ENCODE data around the gene HERC3.

Gene HERC3

DNA sequence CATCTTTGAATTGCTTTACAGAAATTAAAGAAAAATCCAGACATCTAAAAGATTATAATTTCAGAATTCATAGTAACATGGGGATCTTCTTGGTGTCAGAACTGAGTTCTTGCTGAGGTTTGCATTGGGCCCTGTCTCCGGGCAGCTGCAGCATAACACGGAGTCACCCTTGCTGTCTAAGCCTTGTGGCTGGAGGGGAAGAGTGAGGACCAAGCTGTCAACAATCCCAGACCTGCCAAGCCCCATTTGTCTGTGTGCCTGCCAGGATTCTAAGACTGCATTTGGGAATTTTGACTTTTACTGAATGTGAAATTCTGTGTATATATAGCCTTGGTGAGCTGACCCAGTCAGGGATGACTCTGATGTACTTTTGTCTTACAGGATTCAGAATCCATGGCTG lies 130.5 kb downstream of the HERC3 start:
- no peak for DNase-seq

DNA sequence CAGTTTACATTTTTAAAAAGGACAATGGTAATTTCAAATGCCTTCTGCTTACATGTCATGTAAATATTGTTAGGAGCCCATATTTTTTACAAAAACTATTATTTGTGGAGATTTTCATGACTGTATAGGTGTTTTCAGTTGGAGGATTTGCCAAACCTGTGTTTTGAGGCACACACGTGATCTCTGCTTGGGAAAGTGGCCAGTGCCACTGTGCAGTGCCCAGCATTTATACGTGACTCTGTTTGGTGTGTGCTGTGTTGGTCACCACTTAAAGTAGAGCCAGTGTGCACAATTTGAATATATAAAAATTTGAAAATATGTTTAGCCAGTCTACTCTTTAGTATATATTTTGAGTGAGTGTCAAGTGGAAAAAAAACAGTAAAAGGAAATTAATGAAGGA lies 132.1 kb downstream of the HERC3 start:
- DNase-seq: no peak

DNA sequence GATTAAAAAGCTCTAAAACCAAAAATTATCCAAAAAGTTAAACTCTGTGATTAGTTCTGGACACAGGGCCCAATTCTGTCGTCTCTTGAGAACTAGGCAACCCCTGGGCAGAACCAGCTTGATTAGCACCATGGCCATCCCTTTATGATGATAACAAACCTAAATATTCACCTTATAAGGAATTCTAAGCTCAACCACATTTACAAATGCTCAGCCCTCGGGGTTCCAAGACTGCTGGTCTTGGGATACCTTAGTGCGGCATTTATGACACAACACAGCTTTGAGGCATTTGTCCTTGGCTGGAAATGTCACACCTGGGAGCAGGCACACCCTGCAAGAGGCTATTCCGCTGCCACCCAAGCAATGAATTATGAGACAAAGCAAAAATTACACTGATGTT lies 132.9 kb downstream of the HERC3 start:
- DNase-seq: no peak

DNA sequence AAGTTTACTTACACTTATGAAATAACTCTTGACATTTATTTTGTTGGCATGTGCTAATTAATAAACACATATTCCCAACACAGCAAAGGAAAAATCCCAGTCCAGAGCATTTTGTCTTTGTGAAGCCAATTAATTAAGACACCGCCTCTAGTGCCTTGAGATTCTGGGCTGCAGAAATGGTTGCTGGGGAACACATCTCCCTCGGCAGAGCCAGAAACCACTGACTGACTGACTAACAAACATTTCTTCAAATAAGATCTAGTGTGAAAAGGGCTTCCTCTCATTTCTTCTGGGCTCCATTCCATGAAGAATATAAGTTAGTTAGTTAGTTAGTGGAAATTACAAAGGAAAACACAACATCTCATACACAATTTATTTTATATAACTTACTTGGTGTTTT lies 133.7 kb downstream of the HERC3 start:
- no peak for DNase-seq

DNA sequence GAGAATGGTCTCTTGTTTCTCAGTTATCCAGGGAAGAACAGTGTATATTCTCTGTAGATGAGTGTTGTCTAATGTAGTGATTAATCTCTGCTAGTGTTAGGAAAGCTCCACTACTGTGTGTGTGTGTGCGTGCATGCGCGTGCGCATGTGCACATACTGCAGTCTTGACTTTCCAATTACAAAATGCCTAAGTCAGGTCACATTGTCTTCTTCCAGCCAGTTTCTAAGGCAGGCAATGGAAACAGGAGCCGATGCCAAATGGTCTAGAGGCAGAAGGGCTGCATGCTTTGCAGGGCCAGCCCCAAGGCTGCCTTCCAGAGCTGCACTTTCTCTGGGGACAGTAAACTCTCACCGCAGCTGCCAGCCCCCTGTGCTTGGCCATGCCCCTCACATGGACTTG lies 135.9 kb downstream of the HERC3 start:
- DNase-seq: no peak

DNA sequence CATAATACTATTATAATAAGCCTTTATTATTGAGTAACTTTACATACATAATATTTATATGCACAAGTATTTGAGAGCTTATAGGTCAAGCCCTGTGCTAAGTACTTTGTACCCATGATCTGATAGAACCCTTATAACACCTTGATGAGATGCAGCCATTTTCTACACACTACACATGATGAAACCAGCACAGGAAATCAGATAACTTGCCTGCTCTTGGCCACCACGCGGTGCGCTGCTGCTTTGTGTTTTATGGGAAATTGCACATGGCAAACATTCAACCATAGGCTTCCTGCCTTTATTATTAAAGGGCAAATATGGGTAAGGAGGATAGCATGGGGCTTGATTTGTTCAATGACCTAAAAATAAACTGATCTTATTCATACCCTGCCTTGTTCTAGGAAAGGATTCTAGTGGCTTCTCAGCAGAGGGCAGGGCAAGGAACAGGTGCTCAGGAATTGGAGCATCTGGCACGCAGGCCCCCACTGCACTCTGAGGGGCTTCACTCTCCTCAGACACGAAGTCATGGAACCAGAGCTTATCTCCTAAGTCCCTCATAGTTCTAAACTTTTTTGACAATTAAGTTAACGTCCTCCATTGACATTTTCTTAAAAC lies 137.0 kb downstream of the HERC3 start:
- DNase-seq: no peak

DNA sequence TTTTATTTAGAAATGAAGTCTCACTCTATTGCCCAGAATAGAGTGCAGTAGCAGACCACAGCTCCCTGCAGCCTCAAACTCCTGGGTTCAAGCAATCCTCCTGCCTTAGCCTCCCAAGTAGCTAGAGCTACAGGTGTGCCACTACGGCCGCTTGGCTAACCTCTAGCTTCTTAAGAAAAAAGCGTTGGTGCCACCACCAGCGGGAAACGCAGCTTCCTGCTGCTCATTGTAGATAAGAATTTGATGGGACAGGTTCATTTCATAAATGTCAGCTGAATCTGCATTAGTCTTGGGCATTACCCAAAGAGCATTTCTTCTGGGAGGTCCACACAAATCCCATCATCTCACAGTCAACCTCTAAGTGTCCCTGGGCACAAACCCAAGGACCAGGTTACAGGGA lies 138.5 kb downstream of the HERC3 start:
- DNase-seq: no peak

DNA sequence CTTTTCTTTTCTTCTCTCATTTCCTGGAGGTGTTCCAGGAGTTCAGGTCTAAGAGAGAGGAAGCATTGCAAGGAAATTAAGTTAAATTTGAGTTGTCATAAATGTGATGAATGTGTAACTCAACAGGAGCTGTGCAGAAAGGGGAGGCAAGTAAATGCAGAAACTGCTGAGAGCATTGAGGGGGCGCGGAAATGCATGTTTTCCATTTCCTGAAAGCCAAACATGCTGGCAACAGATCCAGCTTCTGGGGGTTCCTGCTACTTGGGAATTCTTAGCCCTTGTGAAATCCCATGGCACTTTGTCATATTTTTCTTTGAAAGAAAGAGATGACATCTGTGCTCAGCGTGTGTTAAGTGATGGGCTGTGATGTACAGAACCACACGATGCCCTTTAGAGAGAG lies 139.1 kb downstream of the HERC3 start:
- no peak for DNase-seq

DNA sequence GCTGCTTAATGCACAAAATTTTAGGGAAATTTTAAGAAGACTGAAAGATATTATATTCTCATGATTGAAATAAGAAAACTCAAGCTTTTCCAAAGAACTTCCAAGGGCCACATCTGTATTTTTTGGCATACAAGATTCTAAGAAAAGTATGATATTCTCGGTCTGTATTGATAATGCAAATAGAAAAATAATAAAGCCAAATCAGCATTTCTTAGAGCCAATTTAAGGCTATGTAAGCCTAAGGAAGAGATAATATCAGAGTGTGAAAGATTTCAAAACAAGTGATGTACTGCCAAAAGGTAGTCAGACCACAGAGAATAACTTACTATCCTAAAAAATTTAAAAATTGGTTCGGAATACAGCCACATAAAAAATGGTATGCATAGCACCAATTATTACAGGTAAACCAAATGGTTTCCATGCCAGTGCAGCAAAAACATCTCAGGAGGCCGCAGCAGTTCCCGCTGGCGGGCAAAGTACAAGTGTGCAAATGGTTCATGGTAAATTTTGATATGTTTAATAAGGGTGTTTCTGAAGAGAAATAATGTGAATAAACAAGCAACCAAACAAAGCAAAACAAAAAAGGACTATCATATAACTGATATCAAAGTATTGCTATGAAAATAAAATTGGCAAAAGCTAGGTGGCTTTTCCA lies 140.6 kb downstream of the HERC3 start:
- DNase-seq: no peak

DNA sequence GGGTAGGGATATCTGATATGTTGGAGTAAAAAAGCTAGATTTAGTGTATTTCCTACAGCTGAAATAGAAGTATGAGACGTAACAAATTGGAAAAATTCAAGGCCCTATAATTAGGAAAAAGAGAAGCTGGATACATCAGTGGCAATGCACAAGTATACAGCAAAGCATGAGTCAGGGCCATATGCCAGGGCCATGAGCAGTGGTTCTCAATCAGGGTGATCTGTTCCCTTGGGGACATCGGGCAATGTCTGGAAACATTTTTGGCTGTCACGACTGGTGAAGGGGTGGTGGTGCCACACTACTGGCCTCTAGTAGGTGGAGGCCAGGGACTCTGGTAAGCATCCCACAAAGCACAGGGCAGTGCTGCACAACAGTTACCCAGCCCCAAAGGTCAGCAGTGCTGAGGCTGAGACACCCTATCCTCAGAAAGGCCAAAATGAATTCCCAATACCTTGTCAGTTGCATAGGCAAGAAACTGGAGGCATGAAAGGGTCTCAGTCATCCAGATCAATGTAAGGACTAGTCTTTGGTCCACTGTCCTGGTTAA lies 142.2 kb downstream of the HERC3 start:
- no peak for DNase-seq

DNA sequence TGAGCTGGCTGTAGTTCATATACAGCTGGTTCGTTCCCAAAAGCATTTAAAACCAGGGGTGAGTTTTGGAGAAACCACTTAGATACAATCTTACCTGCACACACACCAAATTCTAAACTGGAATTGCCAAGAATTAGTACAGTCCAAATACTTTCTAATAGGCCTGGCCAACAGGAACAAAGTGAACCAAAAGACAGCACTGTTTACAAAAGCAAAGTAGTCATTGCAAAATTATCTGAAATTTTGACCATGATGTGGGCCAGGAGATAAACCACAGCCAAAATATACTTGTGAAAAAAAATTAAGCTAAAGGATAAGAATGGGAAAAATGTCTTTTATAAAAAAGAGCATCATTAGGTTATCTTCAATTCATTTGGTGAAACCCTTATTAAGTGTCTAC lies 143.3 kb downstream of the HERC3 start:
- DNase-seq: no peak

DNA sequence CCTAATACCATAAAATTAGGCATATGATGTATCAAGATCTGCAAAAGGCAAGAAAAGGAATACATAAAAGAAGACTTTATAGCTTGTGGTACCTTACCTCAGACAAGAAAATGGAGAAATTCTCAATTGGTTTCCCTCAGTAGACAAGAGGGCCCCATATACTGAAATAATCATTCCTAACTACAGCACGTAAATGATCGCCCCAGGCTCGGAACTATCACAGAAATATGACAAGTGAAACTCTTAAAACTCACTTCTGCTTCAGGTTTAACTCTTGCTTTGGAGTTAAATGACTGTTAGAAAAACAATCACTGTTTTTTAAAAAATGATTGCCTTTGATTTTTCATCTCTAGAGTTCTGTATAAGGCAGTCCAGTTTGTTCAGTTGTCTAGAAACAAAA lies 144.0 kb downstream of the HERC3 start:
- DNase-seq: no peak

DNA sequence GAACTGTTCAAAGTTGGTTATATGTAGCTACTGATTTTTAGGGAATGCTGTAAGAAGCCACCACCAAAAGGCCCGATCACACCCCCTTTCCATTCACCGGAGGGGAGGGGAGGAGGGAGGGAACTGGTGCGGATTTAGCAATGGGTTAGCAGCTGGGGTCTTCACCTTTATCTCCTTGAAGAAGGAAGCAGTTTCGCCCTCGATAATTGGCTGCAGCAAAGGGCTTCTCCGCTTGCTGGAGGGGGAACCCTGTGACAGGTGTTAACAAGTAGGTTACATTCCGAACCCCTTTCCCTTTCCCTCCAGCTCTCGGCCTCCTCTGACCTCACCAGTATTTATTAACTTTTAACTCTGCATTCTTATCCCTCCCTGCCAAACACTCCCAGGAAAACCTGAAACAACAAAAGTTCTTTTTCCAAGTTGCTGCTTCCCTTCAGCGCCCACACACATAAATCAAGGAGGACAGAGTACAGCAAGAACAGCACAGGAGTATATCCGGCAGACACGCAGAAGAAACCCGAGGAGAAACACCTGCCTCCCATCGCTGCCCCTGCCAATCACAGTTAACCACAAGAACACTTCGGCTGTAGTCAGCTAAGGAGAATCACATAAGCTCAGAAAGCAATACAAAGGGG lies 145.1 kb downstream of the HERC3 start:
- peak; percentile 11 for DNase-seq

DNA sequence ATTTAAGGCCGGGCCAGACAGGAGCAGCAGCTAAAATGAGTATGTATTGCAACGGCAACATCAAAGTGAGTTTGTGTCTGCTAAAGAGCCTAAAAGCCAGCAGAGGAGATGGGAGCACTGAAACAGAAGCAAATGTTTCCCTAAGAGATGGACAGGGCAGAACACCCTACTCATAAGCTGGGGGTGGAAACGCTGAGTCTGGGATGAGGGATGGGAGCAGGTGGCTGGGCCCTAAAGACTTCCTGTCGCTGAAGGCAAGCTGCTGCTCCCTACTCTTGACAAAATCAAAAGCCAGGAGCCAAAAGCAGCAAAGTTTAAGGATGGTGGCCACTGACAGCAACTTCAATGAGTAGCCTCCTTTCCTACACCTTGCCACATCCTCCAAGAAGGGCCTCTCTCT lies 145.9 kb downstream of the HERC3 start:
- no peak for DNase-seq

DNA sequence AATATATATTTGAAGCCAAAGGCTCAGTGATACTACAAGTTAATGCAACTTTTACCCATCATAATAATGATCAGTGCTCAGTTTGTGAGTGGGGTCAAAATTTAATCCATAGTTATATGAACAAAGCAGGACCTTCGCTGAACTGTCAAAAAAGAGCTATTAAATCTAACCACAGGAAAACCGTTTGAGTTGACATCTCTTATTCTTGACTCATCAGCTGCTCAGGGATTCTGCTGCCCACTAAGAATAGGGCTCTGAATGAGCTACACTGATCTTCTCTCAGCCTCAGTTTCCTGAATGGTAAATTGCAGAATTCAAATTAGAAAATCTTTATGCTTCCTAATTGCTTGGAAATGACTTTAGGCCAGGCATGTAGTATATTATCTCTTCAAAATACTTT lies 150.3 kb downstream of the HERC3 start:
- DNase-seq: no peak

DNA sequence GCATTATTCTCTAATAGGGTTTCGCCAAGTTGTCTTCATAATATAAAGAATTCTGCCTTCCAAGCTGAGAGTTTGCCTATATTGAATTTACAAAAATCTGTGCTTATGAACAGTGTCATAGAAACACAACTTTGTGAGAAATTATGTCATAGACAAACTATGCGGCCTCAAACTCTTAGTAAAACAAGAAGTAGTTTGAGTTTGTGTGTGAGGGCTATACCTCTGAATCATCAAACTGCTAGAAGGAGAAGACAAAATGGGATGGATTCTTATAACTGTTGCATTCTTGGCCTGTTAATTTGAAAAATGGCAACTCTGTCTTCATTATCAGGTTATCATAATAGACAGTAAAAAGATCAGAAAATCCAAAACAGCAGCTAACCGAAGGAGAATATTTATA lies 151.4 kb downstream of the HERC3 start:
- DNase-seq: no peak

DNA sequence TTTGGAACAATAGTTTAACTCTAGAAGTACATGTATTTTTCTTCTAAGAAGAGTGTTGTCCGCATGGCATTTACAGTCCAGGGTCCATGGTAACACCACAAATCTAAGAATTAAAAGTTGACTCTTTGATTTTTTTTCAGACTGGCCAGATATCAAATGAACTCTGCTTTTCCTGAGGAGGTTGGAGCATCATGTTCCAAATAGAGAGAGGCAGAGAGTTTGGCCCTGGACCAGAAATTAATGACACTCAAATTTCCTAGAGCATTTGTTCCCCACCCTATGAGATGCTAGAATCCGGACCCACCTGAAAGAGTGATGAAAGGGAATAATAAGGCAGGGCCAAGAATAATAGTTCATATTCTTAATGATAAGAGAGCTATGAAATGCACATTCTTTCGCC lies 152.3 kb downstream of the HERC3 start:
- no peak for DNase-seq

DNA sequence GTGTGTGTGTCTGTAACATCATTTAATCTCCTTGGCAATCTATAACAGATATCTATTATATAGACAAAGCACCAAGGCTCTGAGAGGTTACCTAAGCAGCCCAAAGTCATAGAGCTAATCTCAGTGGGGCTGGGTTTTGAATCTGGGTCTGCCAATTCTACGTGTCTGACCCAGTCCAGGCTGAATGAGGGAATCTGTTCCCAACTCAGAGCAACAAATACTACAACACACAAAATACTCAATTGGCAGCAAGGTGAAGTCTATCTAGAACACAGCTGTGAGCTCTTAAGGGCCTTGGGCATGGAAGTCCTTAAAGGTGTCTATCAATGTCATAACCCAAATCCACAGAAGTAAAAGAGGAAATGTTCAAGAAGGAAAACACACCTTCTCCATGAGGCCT lies 152.9 kb downstream of the HERC3 start:
- no peak for DNase-seq

DNA sequence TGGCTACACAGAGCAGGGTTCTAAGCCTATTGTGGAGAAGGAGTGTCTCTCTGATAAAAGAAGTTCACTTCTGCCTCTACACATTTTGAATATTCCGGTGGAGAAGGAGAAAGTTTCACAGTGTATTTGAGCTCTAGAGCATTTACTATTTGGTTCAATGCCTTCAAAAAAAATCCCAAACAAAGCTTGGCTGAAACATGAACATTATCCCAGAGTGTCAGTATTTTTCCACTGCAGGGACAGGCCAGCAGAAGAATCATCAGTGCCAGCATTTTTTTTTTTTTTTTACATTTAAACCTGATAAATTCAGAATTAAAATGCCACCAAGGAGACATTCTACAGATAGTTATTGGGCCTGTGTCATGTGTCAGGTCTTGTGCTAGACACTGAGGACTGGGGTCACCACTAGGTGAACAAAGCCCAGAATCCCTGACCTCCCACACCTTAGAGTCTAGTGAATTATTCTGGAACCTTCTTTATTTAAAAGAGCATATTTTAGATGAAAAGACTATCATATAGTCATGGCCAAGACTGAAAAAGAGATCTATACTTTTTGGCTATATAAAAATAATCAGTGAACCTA lies 153.4 kb downstream of the HERC3 start:
- DNase-seq: no peak

DNA sequence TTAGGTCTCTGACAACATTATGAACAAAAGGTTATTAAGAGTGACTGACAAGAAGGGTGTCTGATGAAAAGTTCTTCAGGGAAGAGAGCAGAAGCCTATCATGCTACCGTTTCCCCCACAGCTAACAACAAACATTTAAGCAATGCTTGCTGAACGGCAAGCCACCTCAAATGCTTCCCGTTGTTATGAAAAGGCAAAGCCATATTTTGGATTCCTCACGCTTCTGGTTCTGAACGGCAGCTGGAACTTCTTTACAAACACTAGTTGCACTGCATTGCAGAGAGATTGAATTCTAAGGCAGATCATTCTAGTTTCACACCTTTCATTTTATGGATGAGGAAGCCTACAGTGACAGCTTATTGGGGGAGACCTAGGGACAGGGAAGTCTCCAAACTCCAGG lies 153.9 kb downstream of the HERC3 start:
- no peak for DNase-seq

DNA sequence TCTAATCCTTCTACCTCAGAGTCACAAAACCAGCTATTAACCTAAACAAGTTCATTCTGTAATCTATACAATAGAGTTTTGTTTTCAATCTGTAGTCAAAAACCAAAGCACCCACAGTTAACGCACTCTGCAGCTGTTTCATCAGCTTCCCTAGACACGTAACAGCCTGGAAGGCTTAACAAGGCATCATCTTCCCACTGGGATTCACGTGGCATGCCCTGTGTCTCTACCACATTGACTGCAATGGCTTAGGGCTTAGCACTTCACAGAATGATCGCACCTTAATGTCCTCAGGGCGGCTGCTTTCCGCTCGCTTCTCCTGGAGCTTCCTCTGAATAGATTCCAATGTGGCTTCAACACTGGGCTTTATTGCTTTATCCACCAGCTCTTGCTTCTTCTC lies 155.1 kb downstream of the HERC3 start:
- no peak for DNase-seq

DNA sequence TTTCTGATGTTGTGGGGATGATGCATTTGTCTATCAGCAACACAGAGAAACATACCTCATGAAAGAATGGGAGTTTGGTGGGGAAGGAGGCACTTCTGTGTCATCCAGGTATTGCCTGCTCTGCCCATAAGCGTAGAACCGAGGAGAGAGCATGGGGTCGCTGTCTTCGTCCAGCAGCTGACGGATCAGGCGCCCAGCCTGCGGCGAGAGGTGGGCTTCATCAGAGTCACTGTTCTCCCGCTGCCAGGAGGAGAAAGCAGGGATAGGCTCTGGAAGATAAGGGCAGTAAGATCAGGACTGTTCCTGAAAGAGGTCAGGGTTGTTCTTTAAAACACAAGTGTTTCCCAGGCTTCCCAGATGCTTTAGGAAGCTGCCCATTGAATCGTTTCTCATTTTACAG lies 158.1 kb downstream of the HERC3 start:
- no peak for DNase-seq

DNA sequence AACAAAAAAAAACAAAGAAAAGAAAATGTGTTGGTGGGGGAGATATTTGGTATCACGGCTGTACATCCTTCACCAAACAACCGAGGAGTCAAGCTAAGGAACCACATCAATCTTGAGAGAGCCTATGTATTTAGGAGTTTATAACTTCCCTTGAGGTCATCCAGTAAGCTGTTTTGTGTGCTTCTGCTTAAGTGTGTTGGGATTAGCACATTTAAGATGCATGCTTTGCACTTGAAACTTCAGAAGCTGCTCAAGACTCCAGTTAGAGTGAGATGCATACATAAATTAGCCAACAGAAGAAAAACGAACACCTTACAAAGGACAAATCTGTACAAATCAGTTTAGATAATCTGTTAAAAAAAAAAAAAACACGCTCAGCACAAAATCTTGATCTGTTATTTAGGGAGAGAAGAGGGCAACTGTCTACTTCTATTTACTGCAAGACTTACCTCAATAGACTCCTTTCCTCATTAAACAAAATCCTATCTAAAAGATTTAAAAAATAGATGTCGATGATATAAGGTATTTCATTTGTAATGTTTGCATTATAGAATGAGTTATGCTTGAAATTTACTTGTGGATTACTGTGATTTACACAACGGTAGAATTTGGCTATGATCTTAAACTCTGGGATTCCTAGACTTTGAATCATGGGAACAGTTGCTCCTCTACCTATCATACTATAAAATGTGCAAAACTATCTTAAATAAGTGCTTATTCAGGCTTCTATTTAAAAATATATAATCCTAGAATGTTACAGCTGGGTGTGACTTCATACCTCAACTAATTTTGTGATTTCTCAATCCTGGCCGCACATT lies 159.2 kb downstream of the HERC3 start:
- DNase-seq: no peak

Measured in activated gamma-delta T cell treated with Interleukin-2 at 50 U/mL for 16 hours (primary cell).